Fibroblast of the aortic adventitia (primary cell): ENCODE results near the gene NKX1-1. TPM values are rescaled to one million over a fixed set of nuclear protein-coding genes. Genes with fewer than 3 reads are reported as not detected.
"Not testable (repeated sequence)": the region's sequence is repeated elsewhere in the genome, so short reads cannot be mapped to it uniquely, and the experiment has no call there.

Experiments used
- DNase-seq: peaks from one replicate; pipeline ENCODE4 v3.0.0-alpha.2; 2010; ENCODE audit warnings: low read depth
- H3K4me3 ChIP-seq: 2 replicates; pipeline ENCODE4 v1.5.1; 2011; ENCODE audit warnings: low read depth, mild to moderate bottlenecking, control low read depth, low read length, moderate library complexity
- total RNA-seq: library from RNA; depleted of rRNA; stranded (reverse); fragments of >200 nt; gene quantifications from 2 replicates; pipeline ENCODE4 v1.2.3, GENCODE V29; 2012; ENCODE audit warnings: low replicate concordance
- TF ChIP-seq, protein P1 (sequence below): IDR thresholded peaks from 2 replicates; pipeline ENCODE4 v1.5.1; 2011; ENCODE audit warnings: mild to moderate bottlenecking, low read length, control low read depth, inconsistent platforms; ENCODE audit not compliant: insufficient read depth

NKX1-1 gene
- total RNA-seq, 1 donor: not detected

DNA sequence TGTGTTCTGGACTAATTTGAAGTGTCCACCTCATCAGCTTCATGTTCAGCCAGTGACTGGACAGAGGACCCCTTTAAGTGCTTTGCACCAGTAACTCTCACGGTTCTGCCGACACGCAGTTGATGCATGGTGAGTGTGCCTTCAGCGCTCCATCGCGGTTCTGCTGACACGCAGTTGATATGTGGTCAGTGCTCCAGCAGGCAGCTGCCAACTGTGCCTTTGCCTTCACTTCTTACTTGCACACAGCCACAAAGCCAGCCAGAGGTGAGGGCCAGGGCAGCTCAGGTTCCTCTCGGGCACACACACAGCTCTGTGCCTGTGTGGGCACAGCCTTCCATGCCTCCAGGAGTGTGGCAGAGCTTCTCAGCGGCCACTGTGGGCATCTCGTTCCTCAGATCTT, 12.4 kb downstream of the NKX1-1 start:
- H3K4me3 ChIP-seq: no peak overlapping the region
- DNase-seq: no peak
- TF ChIP-seq, protein P1, sequence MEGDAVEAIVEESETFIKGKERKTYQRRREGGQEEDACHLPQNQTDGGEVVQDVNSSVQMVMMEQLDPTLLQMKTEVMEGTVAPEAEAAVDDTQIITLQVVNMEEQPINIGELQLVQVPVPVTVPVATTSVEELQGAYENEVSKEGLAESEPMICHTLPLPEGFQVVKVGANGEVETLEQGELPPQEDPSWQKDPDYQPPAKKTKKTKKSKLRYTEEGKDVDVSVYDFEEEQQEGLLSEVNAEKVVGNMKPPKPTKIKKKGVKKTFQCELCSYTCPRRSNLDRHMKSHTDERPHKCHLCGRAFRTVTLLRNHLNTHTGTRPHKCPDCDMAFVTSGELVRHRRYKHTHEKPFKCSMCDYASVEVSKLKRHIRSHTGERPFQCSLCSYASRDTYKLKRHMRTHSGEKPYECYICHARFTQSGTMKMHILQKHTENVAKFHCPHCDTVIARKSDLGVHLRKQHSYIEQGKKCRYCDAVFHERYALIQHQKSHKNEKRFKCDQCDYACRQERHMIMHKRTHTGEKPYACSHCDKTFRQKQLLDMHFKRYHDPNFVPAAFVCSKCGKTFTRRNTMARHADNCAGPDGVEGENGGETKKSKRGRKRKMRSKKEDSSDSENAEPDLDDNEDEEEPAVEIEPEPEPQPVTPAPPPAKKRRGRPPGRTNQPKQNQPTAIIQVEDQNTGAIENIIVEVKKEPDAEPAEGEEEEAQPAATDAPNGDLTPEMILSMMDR: no peak

DNA sequence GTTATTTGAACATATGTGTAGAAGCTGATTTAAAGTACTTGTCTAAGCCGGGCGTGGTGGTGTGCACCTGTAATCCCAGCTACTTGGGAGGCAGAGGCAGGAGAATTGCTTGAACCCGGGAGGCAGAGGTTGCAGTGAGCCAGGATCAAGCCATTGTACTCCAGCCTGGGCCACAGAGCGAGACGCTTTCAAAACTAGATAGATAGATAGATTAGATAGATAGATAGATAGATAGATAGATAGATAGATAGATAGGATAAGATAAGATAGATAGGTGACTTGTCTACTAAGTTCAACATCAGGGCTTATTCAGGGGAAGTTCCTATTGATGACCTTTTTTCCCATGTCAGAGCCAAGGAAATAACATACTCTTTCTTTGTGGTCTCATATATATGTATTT, 12.9 kb downstream of the NKX1-1 start:
- DNase-seq, H3K4me3 ChIP-seq: not testable (repeated sequence)

DNA sequence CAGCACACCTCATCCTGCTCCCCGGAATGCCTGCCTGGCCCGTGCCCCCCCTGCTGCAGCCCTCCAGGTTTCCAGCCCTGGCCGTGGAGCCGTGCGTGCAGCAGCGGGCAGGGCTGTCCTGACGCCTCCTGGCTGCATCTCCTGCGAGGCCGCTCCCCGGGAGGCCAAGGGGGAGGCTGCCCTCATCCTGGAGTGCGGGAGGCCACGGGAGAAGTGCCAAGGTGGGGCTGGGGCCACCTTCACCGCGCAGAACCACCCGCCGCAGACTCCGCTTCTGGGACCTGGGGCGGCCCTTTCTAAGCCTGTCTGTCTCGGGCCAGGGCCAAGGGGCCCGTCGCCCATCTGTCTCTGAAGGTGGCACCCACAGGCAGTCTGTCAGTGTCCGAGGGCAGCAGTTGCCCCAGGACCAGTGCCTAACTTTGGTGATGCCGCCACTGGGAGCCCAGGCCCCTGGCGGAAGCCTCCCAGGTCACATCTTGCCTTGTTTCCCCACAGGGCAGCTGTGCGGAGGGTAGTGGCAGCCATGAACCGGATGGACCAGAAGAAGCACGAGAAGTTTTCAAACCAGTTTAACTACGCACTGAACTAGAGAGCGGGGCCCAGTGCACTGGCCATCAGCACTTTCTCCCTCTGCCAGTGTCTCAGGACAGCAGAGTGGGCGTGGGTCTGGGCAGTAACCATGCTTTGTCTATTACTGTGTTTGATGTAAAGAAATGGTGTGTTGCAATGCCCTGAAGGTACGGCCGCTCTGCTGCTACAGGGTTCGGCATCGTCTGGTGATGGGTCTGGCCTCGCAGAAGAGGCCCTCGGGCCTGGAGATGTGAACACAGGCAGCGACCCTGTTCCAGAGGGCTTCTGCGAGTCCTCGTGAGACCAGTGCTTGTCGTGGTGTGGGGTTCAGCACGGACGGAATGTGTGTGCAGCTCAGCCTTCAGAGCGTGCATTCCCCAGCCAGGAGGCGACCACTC, 20.6 kb downstream of the NKX1-1 start:
- DNase-seq: no peak

DNA sequence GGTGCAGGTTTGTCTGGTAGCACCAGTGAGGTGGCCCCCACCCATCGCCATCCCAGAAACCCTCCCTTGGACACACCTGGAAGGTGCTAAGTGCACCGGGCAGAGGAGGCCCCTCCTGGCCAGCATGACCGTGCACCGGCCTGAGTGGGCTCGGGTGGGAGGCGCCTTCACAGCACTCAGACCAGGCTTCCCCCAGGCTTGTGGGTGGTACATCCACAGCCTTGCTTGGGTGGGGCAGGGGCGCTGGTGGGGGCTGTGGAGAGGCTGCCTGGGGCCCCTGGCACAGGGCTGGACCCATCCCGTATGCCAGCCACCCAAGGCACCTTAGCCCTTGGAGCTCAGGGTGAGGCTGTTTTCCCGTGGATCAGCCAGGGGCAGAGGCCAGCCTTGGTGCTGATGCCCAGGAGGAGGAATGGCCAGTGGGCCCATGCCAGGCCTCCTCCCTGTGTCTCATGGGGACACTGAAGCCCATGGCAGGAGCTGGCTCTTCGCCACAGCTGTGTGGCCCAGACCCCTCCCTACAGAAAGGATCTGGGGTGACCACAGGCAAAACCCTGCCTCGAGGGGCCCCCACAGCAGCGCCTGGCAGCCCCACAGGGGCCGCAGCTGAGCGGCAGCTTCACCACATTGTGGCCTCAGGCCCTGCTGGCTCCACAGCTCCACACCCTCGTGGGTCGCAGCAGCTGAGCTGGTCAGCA, 21.4 kb downstream of the NKX1-1 start:
- H3K4me3 ChIP-seq: no peak overlapping the region
- TF ChIP-seq, protein P1: no peak
- DNase-seq: no peak

More for the DNA sequence above, 20.6 kb downstream of the NKX1-1 start:
- no peak overlapping the region for H3K4me3 ChIP-seq
- TF ChIP-seq, protein P1: no peak

DNA sequence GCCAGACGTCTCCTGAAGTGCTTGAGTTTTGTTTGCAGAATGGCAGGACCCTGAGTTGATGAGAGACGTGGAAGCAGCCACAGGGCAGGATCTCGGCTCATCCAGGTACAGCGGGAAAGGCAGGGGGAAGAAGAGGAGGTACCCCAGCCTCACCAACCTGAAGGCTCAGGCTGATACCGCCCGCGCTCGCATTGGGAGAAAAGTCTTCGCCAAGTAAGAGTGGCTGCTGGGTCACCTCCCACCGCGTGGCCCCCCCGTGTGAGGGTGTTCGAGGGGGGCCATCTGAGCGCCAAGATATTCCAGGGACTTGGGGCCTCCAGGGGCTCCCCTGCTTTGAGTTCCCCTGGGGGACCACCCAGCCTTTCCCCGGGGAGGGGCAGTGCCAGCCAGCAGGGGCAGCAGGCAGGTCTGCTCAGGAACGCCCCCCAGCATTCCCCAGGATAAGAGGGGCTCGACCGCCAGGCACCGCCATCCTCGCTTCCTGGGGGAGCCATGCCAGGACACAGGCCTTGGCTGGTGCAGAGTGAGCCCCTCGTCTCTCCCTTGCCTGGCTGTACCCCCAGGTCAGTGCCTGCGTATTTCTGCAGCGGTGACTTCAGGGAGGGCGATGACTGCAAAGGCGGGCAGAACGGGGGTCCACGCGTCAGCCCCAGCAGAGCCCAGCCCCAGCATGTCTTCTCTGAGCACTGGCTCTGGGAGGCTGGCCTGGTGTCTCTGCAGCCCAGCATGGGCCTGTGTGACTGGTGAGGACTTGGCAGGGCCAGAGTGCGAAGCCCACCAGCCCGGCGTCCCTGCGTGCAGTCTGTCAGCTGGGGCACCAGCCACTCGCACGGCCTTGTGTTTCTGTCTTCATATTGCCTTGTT, 22.3 kb downstream of the NKX1-1 start:
- no peak for DNase-seq
- TF ChIP-seq, protein P1: no peak
- no peak overlapping the region for H3K4me3 ChIP-seq

DNA sequence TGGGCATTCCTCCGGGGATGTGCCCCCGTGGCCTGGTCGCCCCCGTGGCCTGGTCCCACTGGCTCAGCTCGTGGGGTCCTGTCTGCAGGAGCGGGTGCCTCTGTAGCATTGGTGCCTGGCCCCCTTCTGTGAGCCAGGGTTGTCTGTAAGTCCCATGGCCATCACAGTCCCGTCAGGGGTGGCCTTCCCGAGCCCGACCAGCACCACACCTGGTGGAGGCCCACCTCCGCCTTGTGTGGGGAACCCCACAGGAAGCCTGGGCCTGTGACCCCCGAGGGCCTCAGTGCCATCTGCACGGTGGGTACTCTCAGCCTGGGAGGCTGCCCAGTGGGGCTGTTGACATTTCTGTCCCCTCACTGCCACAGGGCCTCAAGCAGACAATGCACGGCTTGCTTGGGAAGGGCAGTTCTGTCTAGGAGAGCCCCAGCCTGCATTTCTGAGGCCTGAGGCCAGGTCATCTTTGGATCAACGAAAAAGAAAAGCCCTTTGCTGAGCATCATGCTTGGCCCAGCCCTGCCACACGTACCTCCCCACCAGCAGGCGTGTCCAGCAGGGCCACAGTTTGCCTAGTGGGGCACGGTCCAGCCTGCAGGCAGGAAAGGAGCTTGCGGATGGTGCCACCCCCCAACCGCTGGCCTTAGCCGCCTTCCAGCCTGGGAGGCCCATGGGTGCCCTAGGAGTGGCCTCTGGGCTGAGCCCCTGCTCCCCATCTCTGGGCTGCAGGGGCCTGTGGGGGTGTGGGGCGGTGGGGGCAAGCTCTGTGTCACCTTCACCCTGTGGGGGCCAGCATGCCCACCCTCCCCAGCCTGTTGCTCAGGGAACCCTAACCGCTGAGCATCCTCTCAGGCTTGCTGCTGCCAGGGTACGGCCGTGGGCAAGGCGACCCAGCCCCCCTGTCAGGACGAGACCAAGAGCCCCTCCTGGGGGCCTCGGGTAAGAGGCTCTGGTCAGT, 23.2 kb downstream of the NKX1-1 start:
- TF ChIP-seq, protein P1: no peak
- H3K4me3 ChIP-seq: no peak overlapping the region
- DNase-seq: no peak
